ENCODE measurements around the gene CLCN3.
A peak's percentile ranks its signal among the peaks of the same experiment; 100 is the strongest.

CLCN3 gene

DNA sequence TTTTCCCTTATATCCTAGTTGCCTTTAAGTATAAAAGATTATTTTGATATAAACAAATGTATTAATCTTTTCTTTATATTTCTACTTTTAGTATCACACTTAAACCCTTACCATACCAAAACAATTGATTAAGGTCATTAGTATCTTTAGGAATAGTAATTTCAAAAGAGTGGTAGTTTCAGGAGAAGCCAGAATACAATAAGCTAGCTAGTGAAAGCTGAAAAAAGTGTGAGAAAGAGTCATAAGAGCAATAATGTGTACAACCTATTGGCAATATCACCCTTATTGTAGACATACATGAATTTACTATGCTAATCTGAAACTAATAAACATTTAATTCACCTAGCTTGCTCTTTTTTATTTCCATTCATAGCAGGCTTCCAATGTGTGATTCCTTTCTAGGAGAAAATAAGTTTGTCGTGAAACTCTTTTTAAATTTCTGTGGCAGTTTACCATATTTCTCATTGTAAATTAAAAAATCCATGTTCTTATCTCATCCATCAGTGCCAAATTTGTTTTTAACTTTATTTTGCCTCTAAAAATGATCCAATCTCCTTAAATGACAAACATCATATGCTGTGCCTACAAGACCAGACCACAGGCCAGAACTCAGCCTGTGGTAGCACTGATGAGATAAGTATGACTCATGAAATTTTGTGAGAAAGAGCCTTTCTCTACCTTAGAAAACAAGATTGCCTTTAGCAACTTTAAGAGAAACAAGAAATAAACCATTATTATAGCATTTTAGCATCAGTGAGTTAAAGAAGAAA is 16.1 kb upstream of the CLCN3 start:
- no peak overlapping the region for H3K9ac ChIP-seq (ENCODE audit: low read length)
- no peak for DNase-seq
- H3K79me2 ChIP-seq (ENCODE audit: low read length): peaks cover 26% of the 10 kb centered on the region
- no peaks in the 10 kb centered on the region for H3F3A ChIP-seq (ENCODE audit: insufficient read depth, low read length)
- 0 out of 2 replicates have a peak, but pooled peaks cover 9% of the 10 kb centered on the region for H3K36me3 ChIP-seq (replicated peaks; ENCODE audit: insufficient read depth, low read length)
- no peaks in the 10 kb centered on the region for H4K20me1 ChIP-seq (ENCODE audit: insufficient read depth, low read length)
- H3K4me1 ChIP-seq (ENCODE audit: low read length): no peaks in the 10 kb centered on the region
- no peak overlapping the region for H3K4me3 ChIP-seq (ENCODE audit: low read length)
- no peaks in the 10 kb centered on the region for H3K9me3 ChIP-seq (replicated peaks; ENCODE audit: insufficient read depth, low read length)
- no peaks in the 10 kb centered on the region for H3K27me3 ChIP-seq (replicated peaks; ENCODE audit: insufficient read depth, low read length)
- no peak for TF ChIP-seq CTCF (IDR thresholded peaks at IDR 0.05; ENCODE audit: low read length)
- no peak overlapping the region for H3K4me2 ChIP-seq (ENCODE audit: low read depth, low read length)
- no peak overlapping the region for H3K27ac ChIP-seq (ENCODE audit: low read length)
- H2AFZ ChIP-seq (ENCODE audit: low read length): no peak overlapping the region
- H3K9me2 ChIP-seq (replicated peaks; ENCODE audit: insufficient read depth, low read length): no peaks in the 10 kb centered on the region

DNA sequence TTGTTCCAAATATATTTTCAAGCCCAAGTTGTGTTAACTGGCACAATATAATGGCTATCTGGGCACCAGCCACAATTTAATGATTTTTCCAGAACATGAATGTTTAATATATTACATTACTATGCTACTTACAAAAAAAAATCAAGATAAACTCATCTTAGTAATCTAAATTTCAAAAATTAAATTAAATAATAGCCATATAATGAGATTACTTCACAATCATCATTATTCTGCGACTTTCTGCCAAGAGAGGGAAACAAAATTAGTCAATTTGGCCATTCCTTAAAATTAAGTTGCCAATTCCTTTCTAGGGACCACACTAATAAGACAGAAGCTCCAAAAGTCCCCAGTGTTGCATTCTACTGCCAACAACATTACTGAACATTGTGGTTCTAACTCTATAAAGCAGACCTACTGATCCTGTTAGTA is 15.5 kb upstream of the CLCN3 start:
- no peaks in the 10 kb centered on the region for H3K27me3 ChIP-seq (replicated peaks; ENCODE audit: insufficient read depth, low read length)
- H3K4me3 ChIP-seq (ENCODE audit: low read length): no peak overlapping the region
- TF ChIP-seq EZH2 (optimal IDR thresholded peaks at IDR 0.05; ENCODE audit: low read depth, low read length) (no peak), CTCF (IDR thresholded peaks at IDR 0.05; ENCODE audit: low read length) (no peak), EZH2phosphoT487 (IDR thresholded peaks at IDR 0.05; ENCODE audit: low read length) (no peak)
- H3K4me1 ChIP-seq (ENCODE audit: low read length): no peaks in the 10 kb centered on the region
- no peaks in the 10 kb centered on the region for H3K9me2 ChIP-seq (replicated peaks; ENCODE audit: insufficient read depth, low read length)
- DNase-seq: no peak
- no peaks in the 10 kb centered on the region for H3K9me3 ChIP-seq (replicated peaks; ENCODE audit: insufficient read depth, low read length)
- no peak overlapping the region for H3K27ac ChIP-seq (ENCODE audit: low read length)
- H4K20me1 ChIP-seq (ENCODE audit: insufficient read depth, low read length): no peaks in the 10 kb centered on the region
- H3K36me3 ChIP-seq (replicated peaks; ENCODE audit: insufficient read depth, low read length): 0 out of 2 replicates have a peak, but pooled peaks cover 9% of the 10 kb centered on the region
- H3K9ac ChIP-seq (ENCODE audit: low read length): no peak overlapping the region
- H2AFZ ChIP-seq (ENCODE audit: low read length): no peak overlapping the region
- no peak overlapping the region for H3K4me2 ChIP-seq (ENCODE audit: low read depth, low read length)
- H3K79me2 ChIP-seq (ENCODE audit: low read length): peaks cover 26% of the 10 kb centered on the region
- H3F3A ChIP-seq (ENCODE audit: insufficient read depth, low read length): no peaks in the 10 kb centered on the region

- H3K27ac ChIP-seq (ENCODE audit: low read length): peak overlapping the region; percentile 97; the same call in 1 of the 2 replicates
- peaks cover 32% of the 10 kb centered on the region for H3K79me2 ChIP-seq (ENCODE audit: low read length)
- no peaks in the 10 kb centered on the region for H3K9me2 ChIP-seq (replicated peaks; ENCODE audit: insufficient read depth, low read length)
- H3K9ac ChIP-seq (ENCODE audit: low read length): peak overlapping the region; percentile 93; the same call in 1 of the 2 replicates
- H3K4me1 ChIP-seq (ENCODE audit: low read length): peaks cover 9% of the 10 kb centered on the region
- peak overlapping the region; percentile 73 for H3K4me2 ChIP-seq (ENCODE audit: low read depth, low read length)
- no peaks in the 10 kb centered on the region for H3K27me3 ChIP-seq (replicated peaks; ENCODE audit: insufficient read depth, low read length)
- no peak overlapping the region; the same call in 1 of the 2 replicates for H2AFZ ChIP-seq (ENCODE audit: low read length)
- no peaks in the 10 kb centered on the region for H3K9me3 ChIP-seq (replicated peaks; ENCODE audit: insufficient read depth, low read length)
- no peak for DNase-seq
- peaks cover 20% of the 10 kb centered on the region for H3F3A ChIP-seq (ENCODE audit: insufficient read depth, low read length)
- H4K20me1 ChIP-seq (ENCODE audit: insufficient read depth, low read length): no peaks in the 10 kb centered on the region
- no peaks in the 10 kb centered on the region for H3K36me3 ChIP-seq (replicated peaks; ENCODE audit: insufficient read depth, low read length)
- H3K4me3 ChIP-seq (ENCODE audit: low read length): peak overlapping the region; percentile 78
- TF ChIP-seq EZH2phosphoT487 (IDR thresholded peaks at IDR 0.05; ENCODE audit: low read length) (no peak), CTCF (IDR thresholded peaks at IDR 0.05; ENCODE audit: low read length) (no peak), EZH2 (optimal IDR thresholded peaks at IDR 0.05; ENCODE audit: low read depth, low read length) (no peak)
Measured at GRCh38 chr4:169611157-169611556, 9.2 kb upstream of the CLCN3 start.
